ENCODE results near the gene NBEA.

DNA sequence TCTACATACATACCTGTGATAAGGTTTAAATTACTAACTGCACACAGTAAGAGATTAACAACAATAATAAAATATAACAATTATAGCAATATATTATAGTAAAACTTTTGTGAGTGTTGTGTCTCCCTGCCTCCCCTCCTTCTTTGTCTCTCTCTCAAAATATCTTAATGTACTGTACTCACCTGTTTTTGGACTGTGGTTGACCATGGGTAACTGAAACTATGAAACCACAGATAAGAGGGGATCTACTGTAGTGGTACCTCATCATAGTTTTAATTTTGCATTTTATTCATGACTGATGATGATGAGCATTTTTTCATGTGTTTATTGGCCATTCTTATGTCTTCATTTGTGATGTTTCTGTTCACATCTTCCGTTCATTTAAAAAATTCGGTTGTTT is 104.5 kb downstream of the NBEA start:
- TF ChIP-seq EP300 (IDR thresholded peaks at IDR 0.05; ENCODE audit: borderline replicate concordance), result no peak
- TF ChIP-seq, protein P1, sequence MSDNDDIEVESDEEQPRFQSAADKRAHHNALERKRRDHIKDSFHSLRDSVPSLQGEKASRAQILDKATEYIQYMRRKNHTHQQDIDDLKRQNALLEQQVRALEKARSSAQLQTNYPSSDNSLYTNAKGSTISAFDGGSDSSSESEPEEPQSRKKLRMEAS (IDR thresholded peaks at IDR 0.05), result no peak
- TF ChIP-seq, protein P2, sequence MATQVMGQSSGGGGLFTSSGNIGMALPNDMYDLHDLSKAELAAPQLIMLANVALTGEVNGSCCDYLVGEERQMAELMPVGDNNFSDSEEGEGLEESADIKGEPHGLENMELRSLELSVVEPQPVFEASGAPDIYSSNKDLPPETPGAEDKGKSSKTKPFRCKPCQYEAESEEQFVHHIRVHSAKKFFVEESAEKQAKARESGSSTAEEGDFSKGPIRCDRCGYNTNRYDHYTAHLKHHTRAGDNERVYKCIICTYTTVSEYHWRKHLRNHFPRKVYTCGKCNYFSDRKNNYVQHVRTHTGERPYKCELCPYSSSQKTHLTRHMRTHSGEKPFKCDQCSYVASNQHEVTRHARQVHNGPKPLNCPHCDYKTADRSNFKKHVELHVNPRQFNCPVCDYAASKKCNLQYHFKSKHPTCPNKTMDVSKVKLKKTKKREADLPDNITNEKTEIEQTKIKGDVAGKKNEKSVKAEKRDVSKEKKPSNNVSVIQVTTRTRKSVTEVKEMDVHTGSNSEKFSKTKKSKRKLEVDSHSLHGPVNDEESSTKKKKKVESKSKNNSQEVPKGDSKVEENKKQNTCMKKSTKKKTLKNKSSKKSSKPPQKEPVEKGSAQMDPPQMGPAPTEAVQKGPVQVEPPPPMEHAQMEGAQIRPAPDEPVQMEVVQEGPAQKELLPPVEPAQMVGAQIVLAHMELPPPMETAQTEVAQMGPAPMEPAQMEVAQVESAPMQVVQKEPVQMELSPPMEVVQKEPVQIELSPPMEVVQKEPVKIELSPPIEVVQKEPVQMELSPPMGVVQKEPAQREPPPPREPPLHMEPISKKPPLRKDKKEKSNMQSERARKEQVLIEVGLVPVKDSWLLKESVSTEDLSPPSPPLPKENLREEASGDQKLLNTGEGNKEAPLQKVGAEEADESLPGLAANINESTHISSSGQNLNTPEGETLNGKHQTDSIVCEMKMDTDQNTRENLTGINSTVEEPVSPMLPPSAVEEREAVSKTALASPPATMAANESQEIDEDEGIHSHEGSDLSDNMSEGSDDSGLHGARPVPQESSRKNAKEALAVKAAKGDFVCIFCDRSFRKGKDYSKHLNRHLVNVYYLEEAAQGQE (IDR thresholded peaks at IDR 0.05; ENCODE audit: low read depth), result no peak

Measured in Ishikawa (cell line).